HG03060 (cell line): ENCODE measurements around the gene EEF1A2.
"Not testable (repeated sequence)": the region's sequence is repeated elsewhere in the genome, so short reads cannot be mapped to it uniquely, and the experiment has no call there.

Source experiments
- ATAC-seq: cut with Tn5 transposase; IDR thresholded peaks from one replicate; pipeline ENCODE4 v1.9.1; 2021; ENCODE audit warnings: low read depth, moderate number of reproducible peaks; ENCODE audit not compliant: unreplicated experiment

The EEF1A2 gene

GRCh38 chr20:63521602-63522001, 22.7 kb upstream of the EEF1A2 start:
- ATAC-seq, result no peak

GRCh38 chr20:63520934-63521601, 22.2 kb upstream of the EEF1A2 start:
- no peak for ATAC-seq

- no peak for ATAC-seq
Observed at GRCh38 chr20:63520504-63520933, 21.6 kb upstream of the EEF1A2 start, which contains the start of gene PPDPF. PPDPF (plus strand) TSS chr20:63520765; CDS start chr20:63521309, 544 bp downstream.

DNA sequence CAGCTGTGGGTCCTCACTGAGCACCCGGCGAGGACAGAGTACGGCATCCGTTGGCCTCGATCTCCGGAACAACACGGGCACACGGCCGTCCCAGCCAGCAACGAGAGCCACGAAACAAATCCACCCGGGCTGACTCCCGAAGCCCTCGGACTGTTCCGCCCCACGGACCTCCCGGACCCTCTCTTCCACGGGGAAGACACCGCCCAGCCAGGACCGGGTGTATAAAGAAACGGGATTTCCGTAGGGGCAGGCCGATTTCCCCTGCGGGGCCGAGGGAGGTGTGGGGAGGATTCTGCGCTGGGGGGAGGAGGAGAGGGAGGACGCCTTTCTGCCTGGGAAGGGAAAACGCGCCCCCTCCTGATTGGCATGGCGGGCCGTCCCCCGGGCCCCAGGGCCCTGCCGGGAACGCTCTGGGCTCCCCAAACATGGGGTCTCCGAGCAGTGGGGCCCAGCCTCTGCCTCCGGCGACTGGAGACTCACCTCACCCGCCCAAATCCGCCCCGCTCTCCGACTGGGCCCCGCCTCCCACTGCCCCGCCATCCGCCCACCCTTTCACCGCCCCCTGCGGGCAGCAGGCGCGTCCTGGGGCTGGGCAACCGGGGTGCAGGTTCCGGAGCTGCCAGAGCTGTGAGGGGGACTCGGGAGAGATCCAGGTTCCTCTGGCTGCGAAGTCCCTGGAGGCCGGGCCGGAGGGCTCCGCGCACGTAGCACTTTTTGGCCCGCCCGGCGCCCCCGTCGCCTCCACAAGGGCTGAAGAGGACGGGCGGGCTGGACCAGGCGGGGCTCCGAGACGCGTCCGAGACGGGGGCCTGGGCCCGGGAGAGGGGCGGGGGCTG, 21.0 kb upstream of the EEF1A2 start:
- ATAC-seq, result no peak

GRCh38 chr20:63518946-63519667, 20.2 kb upstream of the EEF1A2 start:
- no peak for ATAC-seq

DNA sequence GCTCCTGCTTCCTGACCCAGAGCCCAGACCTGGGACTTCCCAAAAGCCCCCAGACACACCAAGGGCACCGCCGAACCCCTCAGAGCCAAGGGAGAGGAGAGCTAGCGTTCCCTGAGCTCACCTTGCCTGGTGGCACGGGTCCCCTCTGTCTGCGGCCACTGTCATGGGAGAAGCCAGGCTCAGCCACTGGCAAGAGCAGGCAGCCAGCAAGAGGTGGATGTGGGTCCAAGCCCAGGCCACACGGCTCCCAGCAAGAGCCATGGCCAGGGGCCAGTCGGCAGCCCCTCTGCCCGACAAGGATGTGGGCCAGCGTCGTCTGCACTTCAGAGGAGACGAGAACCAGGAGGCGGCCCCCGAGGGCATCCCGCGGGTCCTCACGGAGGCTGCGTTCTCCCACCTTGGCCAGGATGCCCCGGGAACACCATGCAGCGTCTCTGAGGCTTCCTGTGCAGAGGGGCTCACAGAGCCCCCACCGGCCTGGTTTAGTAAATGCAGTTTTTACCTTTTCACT, 19.5 kb upstream of the EEF1A2 start:
- no peak for ATAC-seq

GRCh38 chr20:63517376-63518309, 18.8 kb upstream of the EEF1A2 start:
- ATAC-seq, result no peak

DNA sequence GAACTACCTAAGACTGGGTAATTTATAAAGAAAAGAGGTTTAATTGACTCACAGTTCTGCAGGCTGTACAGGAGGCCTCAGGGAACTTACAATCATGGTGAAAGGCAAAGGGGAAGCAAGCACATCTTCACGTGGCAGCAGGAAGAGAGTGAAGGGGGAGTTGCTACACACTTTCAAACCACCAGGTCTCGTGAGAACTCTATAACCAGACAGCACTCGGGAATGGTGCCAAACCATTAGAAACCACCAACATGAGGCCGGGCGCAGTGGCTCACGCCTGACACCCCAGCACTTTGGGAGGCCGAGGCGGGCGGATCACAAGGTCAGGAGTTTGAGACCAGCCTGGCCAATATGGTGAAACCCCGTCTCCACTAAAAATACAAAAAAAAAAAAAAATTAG, 15.6 kb upstream of the EEF1A2 start:
- not testable (repeated sequence) for ATAC-seq

DNA sequence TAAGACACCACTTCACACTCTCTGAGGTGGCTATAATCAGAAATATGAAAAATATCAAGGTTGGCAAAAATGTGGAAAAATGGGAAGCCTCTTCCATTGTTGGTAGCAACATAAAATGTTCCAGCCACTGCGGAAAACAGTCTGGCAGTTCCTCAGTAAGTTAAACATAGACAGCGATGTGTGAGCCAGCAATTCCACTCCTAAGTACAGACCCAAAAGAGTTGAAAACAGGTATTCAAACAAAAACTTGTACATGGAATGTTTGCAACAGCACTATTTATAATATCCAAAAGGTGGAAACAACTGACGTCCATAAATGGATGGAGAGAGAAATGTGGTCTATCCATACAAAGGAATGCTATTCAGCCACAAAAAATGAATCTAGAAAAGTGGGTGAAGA, 14.3 kb upstream of the EEF1A2 start:
- ATAC-seq, result no peak

- no peak for ATAC-seq
Observed at GRCh38 chr20:63509088-63509564, 10.2 kb upstream of the EEF1A2 start.

DNA sequence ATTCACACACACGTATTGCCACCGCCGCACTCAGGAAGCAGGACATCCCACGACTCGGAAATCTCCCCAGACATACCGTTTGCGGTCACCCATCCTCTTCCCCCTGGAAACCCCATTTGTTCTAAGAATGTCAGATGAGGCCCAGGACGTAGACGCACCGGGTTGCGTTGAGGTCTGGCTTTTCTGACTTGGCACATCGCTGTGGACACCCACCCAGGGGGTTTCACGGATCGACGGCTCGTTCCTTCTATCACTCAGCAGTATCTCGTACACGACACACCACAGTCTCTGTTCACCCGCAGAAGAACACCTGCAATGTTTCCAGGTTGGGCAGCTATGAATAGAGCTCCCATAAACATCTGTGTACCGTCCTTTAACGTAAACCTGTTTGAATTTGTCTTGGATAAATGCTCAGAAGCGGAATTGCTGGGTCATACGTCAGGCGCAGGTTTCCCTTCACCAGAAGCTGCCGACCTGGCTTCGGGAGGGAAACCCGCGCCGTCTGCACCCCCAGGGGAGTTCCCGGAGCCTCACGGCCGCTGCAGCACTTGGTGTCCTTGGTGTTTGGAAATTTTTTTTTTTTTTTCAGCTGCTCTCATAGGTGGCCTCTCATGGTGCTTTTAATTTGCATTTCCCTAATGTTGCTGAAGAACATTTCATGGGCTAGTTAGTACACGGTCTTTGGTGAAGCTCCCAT, 9.3 kb upstream of the EEF1A2 start:
- ATAC-seq, result no peak

DNA sequence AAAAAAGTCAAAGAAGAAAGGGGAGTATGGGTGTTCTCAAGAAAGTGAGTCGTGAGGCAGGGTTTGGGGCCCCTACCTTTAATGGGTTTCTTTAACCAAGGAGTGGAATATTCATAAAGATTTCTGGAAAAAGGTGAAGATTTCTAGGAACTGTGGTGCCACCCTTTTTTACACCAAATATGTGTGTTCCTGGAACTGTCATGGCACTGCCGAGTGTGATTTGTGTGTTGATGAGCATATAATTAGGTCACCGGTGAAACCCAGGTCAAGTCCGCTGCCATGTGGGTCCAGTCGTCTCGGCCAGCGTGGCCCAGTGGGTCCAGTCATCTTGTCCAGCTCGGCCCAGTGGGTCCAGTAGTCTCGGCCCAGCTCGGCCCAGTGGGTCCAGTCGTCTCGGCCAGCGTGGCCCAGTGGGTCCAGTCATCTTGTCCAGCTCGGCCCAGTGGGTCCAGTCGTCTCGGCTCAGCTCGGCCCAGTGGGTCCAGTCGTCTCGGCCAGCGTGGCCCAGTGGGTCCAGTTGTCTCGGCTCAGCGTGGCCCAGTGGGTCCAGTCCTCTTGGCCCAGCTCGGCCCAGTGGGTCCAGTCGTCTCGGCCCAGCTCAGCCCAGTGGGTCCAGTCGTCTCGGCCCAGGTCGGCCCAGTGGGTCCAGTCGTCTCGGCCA, 8.3 kb upstream of the EEF1A2 start:
- ATAC-seq, result no peak

GRCh38 chr20:63505723-63506122, 6.8 kb upstream of the EEF1A2 start:
- no peak for ATAC-seq

- ATAC-seq, result no peak
Observed at GRCh38 chr20:63505281-63505680, 6.4 kb upstream of the EEF1A2 start.

GRCh38 chr20:63504642-63505041, 5.8 kb upstream of the EEF1A2 start:
- no peak for ATAC-seq

- no peak for ATAC-seq
Observed at GRCh38 chr20:63503524-63503923, 4.6 kb upstream of the EEF1A2 start.

DNA sequence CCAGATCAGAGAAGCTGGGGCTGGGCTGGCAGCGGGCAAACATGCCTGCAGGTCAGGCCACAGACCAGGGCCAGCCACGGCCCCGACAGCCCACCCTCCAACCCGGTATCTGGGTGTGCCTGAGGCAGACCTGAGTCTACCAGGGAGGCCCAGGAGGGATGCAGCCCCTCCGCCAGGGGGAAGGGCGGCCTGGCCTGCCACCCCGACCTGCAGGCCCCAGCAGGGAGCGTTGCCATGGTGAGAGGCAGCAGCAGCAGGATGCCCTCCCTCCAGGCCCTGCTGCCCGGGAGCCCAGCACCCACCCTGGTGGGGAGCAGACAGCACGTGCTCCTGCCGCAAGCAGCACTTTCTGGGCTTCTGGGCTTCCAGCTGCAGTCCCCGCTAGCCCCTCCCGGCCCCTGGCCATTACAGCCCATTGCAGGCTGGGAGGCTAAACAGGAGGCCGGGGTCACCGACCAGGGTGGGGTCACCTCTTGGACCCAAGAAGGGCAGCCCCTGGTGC, 3.8 kb upstream of the EEF1A2 start:
- ATAC-seq, result no peak

DNA sequence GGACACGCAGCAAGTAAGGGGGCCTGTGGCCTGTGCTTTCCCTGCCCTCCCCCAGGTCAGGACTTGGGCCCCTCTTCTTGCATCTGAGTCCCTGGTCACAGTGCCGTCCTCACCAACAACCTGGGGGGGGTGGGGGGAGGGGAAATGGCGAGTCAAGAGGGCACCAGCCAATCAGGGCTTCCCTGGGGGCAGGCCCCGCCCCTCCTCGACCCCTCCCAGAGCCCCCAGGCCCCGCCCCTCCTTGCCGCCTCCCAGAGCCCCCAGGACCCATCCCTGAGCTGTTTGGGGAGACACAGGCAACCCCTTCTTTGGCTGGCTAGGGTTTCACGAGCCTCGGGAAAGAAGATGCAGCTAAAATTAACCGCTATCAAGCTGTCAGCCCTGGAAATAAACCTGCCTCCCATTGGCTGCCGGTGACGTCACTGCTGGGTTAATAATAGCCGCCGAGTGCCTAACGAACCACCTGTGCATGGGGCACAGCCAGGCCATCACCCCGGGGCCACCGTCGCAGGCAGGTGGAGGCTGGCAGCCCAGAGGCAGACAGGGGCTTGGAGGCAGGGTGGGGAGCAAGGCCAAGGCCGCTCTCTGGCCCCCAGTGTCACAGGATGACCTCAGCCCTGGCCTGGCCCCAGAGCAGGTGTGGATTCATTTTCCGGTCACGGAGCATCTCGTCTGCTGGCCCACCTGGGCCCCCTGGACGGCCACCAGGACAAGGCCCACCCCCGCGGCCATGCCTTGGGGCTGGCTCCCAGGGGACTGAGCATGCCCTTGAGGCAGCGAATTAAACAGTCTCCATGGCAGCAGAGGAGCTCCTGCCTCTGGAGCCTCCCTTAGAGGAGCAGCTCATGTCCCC, 3.2 kb upstream of the EEF1A2 start:
- no peak for ATAC-seq
